Upper lobe of left lung (tissue), 6 donors: ENCODE measurements around the gene BTG1. TPM values are rescaled to one million over a fixed set of nuclear protein-coding genes. Genes with fewer than 3 reads are reported as not detected.

Source experiments
- ATAC-seq, 2 donors: fragments of 200-7000 bp; cut with Tn5 transposase; one replicate each; pipeline ENCODE4 v1.9.1; 2022; ENCODE audit warnings: mild to moderate bottlenecking in 2 of 2, moderate library complexity in 2 of 2; ENCODE audit not compliant: low FRiP score in 2 of 2
- DNase-seq, 2 donors: peaks; one replicate each; pipeline ENCODE4 v3.0.0-alpha.2; 2019 to 2020
- H3K27ac ChIP-seq, 4 donors: fragments of 200-600 bp; sonication (generic); one replicate each; pipeline ENCODE4 v1.5.1; 2016 to 2019
- H3K27me3 ChIP-seq, 4 donors: fragments of 200-600 bp; sonication (generic); one replicate each; pipeline ENCODE4 v1.5.1; 2017 to 2019
- H3K36me3 ChIP-seq, 4 donors: fragments of 200-600 bp; sonication (generic); one replicate each; pipeline ENCODE4 v1.5.1; 2016 to 2019
- H3K4me1 ChIP-seq, 4 donors: fragments of 200-600 bp; sonication (generic); one replicate each; pipeline ENCODE4 v1.5.1; 2018 to 2019
- H3K4me3 ChIP-seq, 4 donors: fragments of 200-600 bp; sonication (generic); one replicate each; pipeline ENCODE4 v1.5.1; 2017 to 2019; ENCODE audit warnings: mild to moderate bottlenecking in 2 of 4, moderate library complexity in 1 of 4
- H3K9me3 ChIP-seq, 4 donors: fragments of 200-600 bp; sonication (generic); one replicate each; pipeline ENCODE4 v1.5.1; 2018 to 2019
- EP300 ChIP-seq, 4 donors: sonication (generic); formaldehyde crosslinking; IDR thresholded peaks; one replicate each; pipeline ENCODE4 v1.5.1; 2017; ENCODE audit warnings: antibody characterized with exemption in 4 of 4, control low read depth in 2 of 4
- POLR2A ChIP-seq, 4 donors: fragments of 450-650 bp; IDR thresholded peaks; one replicate each; pipeline ENCODE4 v1.5.1; 2016 to 2017; ENCODE audit warnings: antibody characterized with exemption in 4 of 4, mild to moderate bottlenecking in 2 of 4
- POLR2AphosphoS5 ChIP-seq, 2 donors: sonication (generic); formaldehyde crosslinking; IDR thresholded peaks; one replicate each; pipeline ENCODE4 v1.5.1; 2017; ENCODE audit warnings: antibody characterized with exemption in 2 of 2
- WGBS, 2 donors: methylation state at CpG; one replicate each; pipeline ENCODE4 v1.1.5; 2017 to 2018; 5-methylcytosine and 5-hydroxymethylcytosine counted together
- total RNA-seq, 6 donors: library from RNA; depleted of rRNA in 4 of 6; stranded (reverse); fragments of >200 nt in 4 of 6; gene quantifications; one replicate each; pipeline versions ENCODE4 v1.1.0 to v1.2.1, GENCODE V29; 2016 to 2021
- TF ChIP-seq, protein P1 (sequence below), 6 experiments: fragments of 450-650 bp in 4 of 6; fragments of 200-600 bp in 2 of 6; sonication (generic) in 2 of 6; IDR thresholded peaks; one replicate each; pipeline ENCODE4 v1.5.1; 2016 to 2019; ENCODE audit warnings: antibody characterized with exemption in 6 of 6
- donor health status: DM: no; HTN: no; CAD: no; lungs with moderate emphysema.
- donor health status: DM: no; HTN: yes; CAD: no; lungs with severe emphysema.

BTG1 gene
- total RNA-seq, 6 donors from 2014 or later = 31.4 to 177 (median 87.0) TPM

DNA sequence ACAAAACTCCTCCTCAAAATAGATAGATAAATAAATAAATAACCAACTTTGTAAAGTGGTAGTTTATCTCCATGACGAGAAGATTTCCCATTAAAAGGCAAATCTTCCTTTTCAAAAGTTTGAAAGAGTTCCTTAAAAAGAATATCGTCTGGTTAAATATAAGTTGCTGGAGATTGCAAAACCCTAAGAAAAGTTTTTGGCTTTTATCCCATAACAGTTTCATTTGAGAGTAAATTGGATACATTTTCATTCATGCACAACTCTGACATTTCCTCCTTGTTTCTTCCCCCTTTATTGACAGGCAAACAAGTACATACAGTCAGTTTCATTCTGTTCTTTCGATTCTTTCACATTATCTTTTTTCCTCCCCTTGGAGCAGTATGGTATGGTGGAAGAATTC is 45.4 kb upstream of the BTG1 start:
- no peak overlapping the region for H3K4me3 ChIP-seq
- 35 to 47% methylated on average over 3 of the region's 3 CpGs for WGBS, 2 donors

GRCh38 chr12:92188517-92189188 is 43.0 kb upstream of the BTG1 start:
- TF ChIP-seq, protein P1, sequence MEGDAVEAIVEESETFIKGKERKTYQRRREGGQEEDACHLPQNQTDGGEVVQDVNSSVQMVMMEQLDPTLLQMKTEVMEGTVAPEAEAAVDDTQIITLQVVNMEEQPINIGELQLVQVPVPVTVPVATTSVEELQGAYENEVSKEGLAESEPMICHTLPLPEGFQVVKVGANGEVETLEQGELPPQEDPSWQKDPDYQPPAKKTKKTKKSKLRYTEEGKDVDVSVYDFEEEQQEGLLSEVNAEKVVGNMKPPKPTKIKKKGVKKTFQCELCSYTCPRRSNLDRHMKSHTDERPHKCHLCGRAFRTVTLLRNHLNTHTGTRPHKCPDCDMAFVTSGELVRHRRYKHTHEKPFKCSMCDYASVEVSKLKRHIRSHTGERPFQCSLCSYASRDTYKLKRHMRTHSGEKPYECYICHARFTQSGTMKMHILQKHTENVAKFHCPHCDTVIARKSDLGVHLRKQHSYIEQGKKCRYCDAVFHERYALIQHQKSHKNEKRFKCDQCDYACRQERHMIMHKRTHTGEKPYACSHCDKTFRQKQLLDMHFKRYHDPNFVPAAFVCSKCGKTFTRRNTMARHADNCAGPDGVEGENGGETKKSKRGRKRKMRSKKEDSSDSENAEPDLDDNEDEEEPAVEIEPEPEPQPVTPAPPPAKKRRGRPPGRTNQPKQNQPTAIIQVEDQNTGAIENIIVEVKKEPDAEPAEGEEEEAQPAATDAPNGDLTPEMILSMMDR (IDR thresholded peaks at IDR 0.05) = no peak
- TF ChIP-seq POLR2A (IDR thresholded peaks at IDR 0.05) = no peak
- TF ChIP-seq EP300 (IDR thresholded peaks at IDR 0.05) = no peak
- TF ChIP-seq POLR2AphosphoS5 (IDR thresholded peaks at IDR 0.05) = no peak
- no peaks in the 10 kb centered on the region for H3K36me3 ChIP-seq
- no peaks in the 10 kb centered on the region for H3K9me3 ChIP-seq
- DNase-seq = no peak
- H3K27me3 ChIP-seq = no peaks in the 10 kb centered on the region
- no peak overlapping the region for H3K27ac ChIP-seq
- ATAC-seq = no peak
- 94% methylated on average over 7 of the region's 7 CpGs for whole genome bisulfite sequencing, 2 donors
- no peak overlapping the region for H3K4me3 ChIP-seq
- no peaks in the 10 kb centered on the region for H3K4me1 ChIP-seq

More for the DNA sequence above, 45.4 kb upstream of the BTG1 start:
- TF ChIP-seq POLR2AphosphoS5 (IDR thresholded peaks at IDR 0.05) = no peak
- no peak for TF ChIP-seq EP300 (IDR thresholded peaks at IDR 0.05)
- TF ChIP-seq, protein P1 (IDR thresholded peaks at IDR 0.05) = no peak
- no peak for TF ChIP-seq POLR2A (IDR thresholded peaks at IDR 0.05)
- no peak for DNase-seq
- no peaks in the 10 kb centered on the region for H3K9me3 ChIP-seq
- no peaks in the 10 kb centered on the region for H3K27me3 ChIP-seq
- no peak for ATAC-seq
- H3K4me1 ChIP-seq = no peaks in the 10 kb centered on the region
- no peaks in the 10 kb centered on the region for H3K36me3 ChIP-seq
- H3K27ac ChIP-seq = no peak overlapping the region

DNA sequence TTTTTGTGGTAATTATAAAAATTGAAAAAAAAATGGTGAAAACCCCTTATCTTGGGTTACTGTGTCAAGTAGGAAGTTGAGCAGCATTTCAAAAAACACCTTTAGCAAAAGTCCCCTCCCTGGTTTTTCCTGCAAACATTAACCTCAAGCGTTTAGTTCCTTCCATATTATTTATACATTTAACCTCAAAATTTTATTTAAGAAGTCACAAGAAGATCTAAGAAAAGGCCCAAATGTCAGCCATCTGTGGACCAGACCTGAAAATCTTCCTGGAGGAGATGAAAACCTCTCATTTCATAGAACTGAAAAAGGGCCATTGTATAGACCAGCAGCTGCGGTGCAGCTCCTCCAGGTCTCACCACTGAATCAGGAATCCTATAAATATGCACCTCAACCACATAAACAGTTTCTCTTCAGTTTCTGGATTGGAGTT is 40.4 kb upstream of the BTG1 start:
- 56 to 64% methylated on average over 2 of the region's 2 CpGs for WGBS, 2 donors
- ATAC-seq = no peak
- no peaks in the 10 kb centered on the region for H3K4me1 ChIP-seq
- no peaks in the 10 kb centered on the region for H3K9me3 ChIP-seq
- DNase-seq = no peak
- no peaks in the 10 kb centered on the region for H3K36me3 ChIP-seq
- H3K4me3 ChIP-seq = no peak overlapping the region
- TF ChIP-seq, protein P1 (IDR thresholded peaks at IDR 0.05) = no peak
- no peak for TF ChIP-seq POLR2AphosphoS5 (IDR thresholded peaks at IDR 0.05)
- no peak for TF ChIP-seq EP300 (IDR thresholded peaks at IDR 0.05)
- no peak for TF ChIP-seq POLR2A (IDR thresholded peaks at IDR 0.05)
- no peak overlapping the region for H3K27ac ChIP-seq
- no peaks in the 10 kb centered on the region for H3K27me3 ChIP-seq

DNA sequence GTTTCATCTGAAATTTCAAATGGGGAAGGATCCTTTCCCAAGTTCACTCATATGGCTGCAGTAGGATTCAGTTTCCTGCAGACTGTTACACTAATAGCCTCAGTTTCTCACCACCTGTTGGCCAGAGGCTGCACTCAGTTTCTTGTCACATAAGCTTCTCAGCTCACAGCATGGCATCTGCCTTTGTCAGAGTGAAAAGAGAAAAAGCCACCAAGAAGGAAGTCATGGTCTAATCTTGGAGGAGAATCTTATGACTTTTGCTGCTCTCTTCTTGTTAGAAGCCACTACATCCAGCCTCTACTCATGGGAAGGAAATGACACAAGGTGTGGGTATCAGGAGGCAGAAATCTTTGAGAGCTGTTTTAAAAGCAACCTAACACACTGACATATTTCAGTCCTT is 39.4 kb upstream of the BTG1 start:
- Histone ChIP-seq H3K36me3 (no peaks in the 10 kb centered on the region), H3K27me3 (no peaks in the 10 kb centered on the region), H3K4me1 (no peaks in the 10 kb centered on the region), H3K9me3 (no peaks in the 10 kb centered on the region), H3K4me3 (no peak overlapping the region), H3K27ac (no peak overlapping the region)
- ATAC-seq (no peak), DNase-seq (no peak)
- TF ChIP-seq EP300 (IDR thresholded peaks at IDR 0.05) = no peak
- no peak for TF ChIP-seq POLR2AphosphoS5 (IDR thresholded peaks at IDR 0.05)
- no peak for TF ChIP-seq POLR2A (IDR thresholded peaks at IDR 0.05)

- Histone ChIP-seq H3K27me3 (no peaks in the 10 kb centered on the region), H3K27ac (no peak overlapping the region), H3K4me3 (no peak overlapping the region), H3K4me1 (no peaks in the 10 kb centered on the region), H3K36me3 (no peaks in the 10 kb centered on the region), H3K9me3 (no peaks in the 10 kb centered on the region)
- WGBS, 2 donors = 72 to 73% methylated on average over 2 of the region's 2 CpGs
- DNase-seq (no peak), ATAC-seq (no peak)
- TF ChIP-seq POLR2A (IDR thresholded peaks at IDR 0.05) (no peak), EP300 (IDR thresholded peaks at IDR 0.05) (no peak), POLR2AphosphoS5 (IDR thresholded peaks at IDR 0.05) (no peak)
- TF ChIP-seq, protein P1 (IDR thresholded peaks at IDR 0.05) = no peak
These were observed 37.9 kb upstream of the BTG1 start for GRCh38 chr12:92183575-92183974.
